HFF-Myc (cell line): ENCODE measurements around the gene VDR.

Experiments used
- DNase-seq: peaks from one replicate; pipeline ENCODE4 v3.0.0-alpha.2; 2011; ENCODE audit warnings: low read depth; ENCODE audit errors: extremely low read depth
- H3K4me3 ChIP-seq: replicated peaks from 2 replicates; pipeline ENCODE4 v1.5.1; 2011; ENCODE audit warnings: low read depth, mild to moderate bottlenecking, control low read depth, low read length
- CTCF ChIP-seq: IDR thresholded peaks from 2 replicates; pipeline ENCODE4 v1.5.1; 2012; ENCODE audit warnings: mild to moderate bottlenecking, low read depth, low read length, control low read depth; ENCODE audit errors: missing control alignments

Gene VDR

GRCh38 chr12:47839214-47839876 lies 65.4 kb downstream of the VDR start:
- TF ChIP-seq CTCF, result no peak
- H3K4me3 ChIP-seq, result no peak overlapping the region
- DNase-seq, result no peak

GRCh38 chr12:47838286-47838931 lies 66.4 kb downstream of the VDR start:
- TF ChIP-seq CTCF, result peak; percentile 35
- no peak for DNase-seq
- no peak overlapping the region for H3K4me3 ChIP-seq

- H3K4me3 ChIP-seq, result no peak overlapping the region
- peak; percentile 84 for TF ChIP-seq CTCF
- no peak for DNase-seq
These were observed 67.3 kb downstream of the VDR start for GRCh38 chr12:47837190-47838171.

GRCh38 chr12:47835831-47836155 lies 69.0 kb downstream of the VDR start:
- DNase-seq, result no peak
- TF ChIP-seq CTCF, result no peak
- H3K4me3 ChIP-seq, result no peak overlapping the region

GRCh38 chr12:47835006-47835830 lies 69.6 kb downstream of the VDR start:
- H3K4me3 ChIP-seq, result no peak overlapping the region
- DNase-seq, result no peak
- no peak for TF ChIP-seq CTCF
